B cell (primary cell): ENCODE measurements around the gene TCTN3.

Source experiments
- CTCF ChIP-seq: fragments of 200-600 bp; IDR thresholded peaks from one replicate; pipeline ENCODE4 v1.8.0; 2022; ENCODE audit warnings: antibody characterized with exemption, mild to moderate bottlenecking
- EZH2 ChIP-seq: IDR thresholded peaks from 2 replicates; pipeline ENCODE4 v1.6.1; 2012; ENCODE audit warnings: borderline replicate concordance, low read depth, mild to moderate bottlenecking, moderate library complexity, low read length; ENCODE audit not compliant: insufficient read depth, poor library complexity, severe bottlenecking

GRCh38 chr10:95693668-95694534 is at the start of gene TCTN3:
- TF ChIP-seq CTCF = peak; percentile 98
- TF ChIP-seq EZH2 = no peak
